Trophoblast cell (in vitro differentiated cells and primary cell): Measurements from ENCODE around the gene RNF25.

Source experiments
- DNase-seq, 2 donors: peaks; one replicate each; pipeline ENCODE4 v3.0.0-alpha.2; 2016
- H2AFZ ChIP-seq: 2 replicates; pipeline ENCODE4 v1.6.1; 2013; ENCODE audit warnings: low read length, moderate library complexity, mild to moderate bottlenecking; ENCODE audit not compliant: insufficient read depth, poor library complexity
- H2AK5ac ChIP-seq: 2 replicates; pipeline ENCODE4 v1.6.1; 2013; ENCODE audit warnings: mild to moderate bottlenecking, low read length
- H2BK120ac ChIP-seq: 2 replicates; pipeline ENCODE4 v1.6.1; 2013; ENCODE audit warnings: low read length, mild to moderate bottlenecking, moderate library complexity; ENCODE audit not compliant: insufficient read depth, poor library complexity
- H2BK12ac ChIP-seq: 2 replicates; pipeline ENCODE4 v1.6.1; 2013; ENCODE audit warnings: mild to moderate bottlenecking, low read length, moderate library complexity
- H2BK5ac ChIP-seq: 2 replicates; pipeline ENCODE4 v1.6.1; 2013; ENCODE audit warnings: low read length, low read depth, moderate library complexity, mild to moderate bottlenecking; ENCODE audit not compliant: poor library complexity
- H3K14ac ChIP-seq: 2 replicates; pipeline ENCODE4 v1.6.1; 2013; ENCODE audit warnings: mild to moderate bottlenecking, low read length
- H3K18ac ChIP-seq: 2 replicates; pipeline ENCODE4 v1.6.1; 2013; ENCODE audit warnings: mild to moderate bottlenecking, low read length
- H3K23ac ChIP-seq: 2 replicates; pipeline ENCODE4 v1.6.1; 2013; ENCODE audit warnings: low read length
- H3K27ac ChIP-seq: 2 replicates; pipeline ENCODE4 v1.5.1; 2013; ENCODE audit warnings: low read depth, mild to moderate bottlenecking, inconsistent platforms, low read length, moderate library complexity
- H3K27me3 ChIP-seq: 2 replicates; pipeline ENCODE4 v1.6.1; 2013; ENCODE audit warnings: inconsistent platforms, mild to moderate bottlenecking, low read length, moderate library complexity; ENCODE audit not compliant: insufficient read depth
- H3K36me3 ChIP-seq, 2 experiments: 1 replicate in 1 of 2; 2 replicates in 1 of 2; pipeline ENCODE4 v1.6.1; 2013; ENCODE audit warnings: low read length in 2 of 2, mild to moderate bottlenecking in 2 of 2, moderate library complexity in 1 of 2; ENCODE audit not compliant: insufficient read depth in 2 of 2, control insufficient read depth in 1 of 2
- H3K4ac ChIP-seq: 2 replicates; pipeline ENCODE4 v1.6.1; 2013; ENCODE audit warnings: low read depth, mild to moderate bottlenecking, low read length, moderate library complexity
- H3K4me1 ChIP-seq, 2 experiments: 1 replicate in 1 of 2; 2 replicates in 1 of 2; pipeline ENCODE4 v1.6.1; 2013; ENCODE audit warnings: low read length in 2 of 2, mild to moderate bottlenecking in 2 of 2, moderate library complexity in 1 of 2; ENCODE audit not compliant: insufficient read depth in 2 of 2, control insufficient read depth in 1 of 2
- H3K4me2 ChIP-seq: 2 replicates; pipeline ENCODE4 v1.6.1; 2013; ENCODE audit warnings: inconsistent platforms, mild to moderate bottlenecking, low read length, moderate library complexity
- H3K4me3 ChIP-seq: 2 replicates; pipeline ENCODE4 v1.5.1; 2013; ENCODE audit warnings: mild to moderate bottlenecking, low read depth, low read length, inconsistent platforms
- H3K79me1 ChIP-seq: one replicate; pipeline ENCODE4 v1.6.1; 2013; ENCODE audit warnings: low read length
- H3K79me2 ChIP-seq: 2 replicates; pipeline ENCODE4 v1.6.1; 2013; ENCODE audit warnings: low read length, mild to moderate bottlenecking; ENCODE audit not compliant: control insufficient read depth, insufficient read depth, poor library complexity
- H3K9ac ChIP-seq: 2 replicates; pipeline ENCODE4 v1.6.1; 2013; ENCODE audit warnings: mild to moderate bottlenecking, low read length
- H3K9me3 ChIP-seq: 2 replicates; pipeline ENCODE4 v1.6.1; 2013; ENCODE audit warnings: low read depth, mild to moderate bottlenecking, control low read depth, inconsistent platforms, low read length; ENCODE audit not compliant: insufficient read depth
- H4K12ac ChIP-seq: 2 replicates; pipeline ENCODE4 v1.6.1; 2013; ENCODE audit warnings: low read depth, mild to moderate bottlenecking, low read length, moderate library complexity
- H4K8ac ChIP-seq: 2 replicates; pipeline ENCODE4 v1.6.1; 2013; ENCODE audit warnings: low read depth, mild to moderate bottlenecking, low read length, moderate library complexity
- H4K91ac ChIP-seq: one replicate; pipeline ENCODE4 v1.6.1; 2013; ENCODE audit warnings: low read depth, mild to moderate bottlenecking, low read length, moderate library complexity
- WGBS: extraction: QIAGEN DNeasy Blood & Tissue Kit; methylation state at CpG from one replicate; pipeline ENCODE4 v1.1.7; 2013; ENCODE audit warnings: missing lambda C conversion rate; ENCODE audit not compliant: insufficient read length, insufficient coverage; ENCODE audit errors: extremely low coverage; 5-methylcytosine and 5-hydroxymethylcytosine counted together

The RNF25 gene

GRCh38 chr2:218680061-218680460 lies 8.3 kb upstream of the RNF25 start:
- Histone ChIP-seq H3K18ac (no peak overlapping the region), H3K4me3 (no peak overlapping the region), H3K23ac (no peak overlapping the region), H3K14ac (no peak overlapping the region), H2BK12ac (no peak overlapping the region), H3K79me1 (no peaks in the 10 kb centered on the region), H3K79me2 (no peaks in the 10 kb centered on the region), H3K9ac (no peak overlapping the region), H3K4me2 (no peak overlapping the region), H2AK5ac (no peak overlapping the region), H3K4ac (no peak overlapping the region), H4K8ac (no peak overlapping the region), H2BK120ac (no peak overlapping the region), H3K27me3 (no peaks in the 10 kb centered on the region), H3K27ac (no peak overlapping the region), H4K91ac (no peak overlapping the region), H3K36me3 (peaks cover 9 to 15% of the 10 kb centered on the region in 2 experiments), H4K12ac (no peak overlapping the region), H2AFZ (no peak overlapping the region), H3K9me3 (no peaks in the 10 kb centered on the region), H3K4me1 (no peaks in the 10 kb centered on the region), H2BK5ac (no peak overlapping the region)
- WGBS = no CpG with 5 or more reads among the region's 3 CpGs
- DNase-seq = no peak

GRCh38 chr2:218679119-218679518 lies 7.3 kb upstream of the RNF25 start:
- H2AK5ac ChIP-seq = no peak overlapping the region
- H3K79me1 ChIP-seq = no peaks in the 10 kb centered on the region
- DNase-seq = peak in 1 of 2 donors; percentile 23
- no peak overlapping the region for H3K18ac ChIP-seq
- no peaks in the 10 kb centered on the region for H3K9me3 ChIP-seq
- H2BK120ac ChIP-seq = no peak overlapping the region
- no peak overlapping the region for H2BK12ac ChIP-seq
- no peaks in the 10 kb centered on the region for H3K27me3 ChIP-seq
- peaks cover 9 to 15% of the 10 kb centered on the region in 2 experiments for H3K36me3 ChIP-seq
- no peak overlapping the region for H2BK5ac ChIP-seq
- no peaks in the 10 kb centered on the region for H3K79me2 ChIP-seq
- no peak overlapping the region for H3K14ac ChIP-seq
- no peak overlapping the region for H4K91ac ChIP-seq
- WGBS = no CpG with 5 or more reads among the region's 4 CpGs
- no peak overlapping the region for H3K4me2 ChIP-seq
- no peak overlapping the region for H3K4ac ChIP-seq
- no peak overlapping the region for H2AFZ ChIP-seq
- no peaks in the 10 kb centered on the region for H3K4me1 ChIP-seq
- H3K4me3 ChIP-seq = no peak overlapping the region
- no peak overlapping the region for H4K12ac ChIP-seq
- H4K8ac ChIP-seq = no peak overlapping the region
- no peak overlapping the region for H3K23ac ChIP-seq
- no peak overlapping the region for H3K9ac ChIP-seq
- H3K27ac ChIP-seq = no peak overlapping the region

DNA sequence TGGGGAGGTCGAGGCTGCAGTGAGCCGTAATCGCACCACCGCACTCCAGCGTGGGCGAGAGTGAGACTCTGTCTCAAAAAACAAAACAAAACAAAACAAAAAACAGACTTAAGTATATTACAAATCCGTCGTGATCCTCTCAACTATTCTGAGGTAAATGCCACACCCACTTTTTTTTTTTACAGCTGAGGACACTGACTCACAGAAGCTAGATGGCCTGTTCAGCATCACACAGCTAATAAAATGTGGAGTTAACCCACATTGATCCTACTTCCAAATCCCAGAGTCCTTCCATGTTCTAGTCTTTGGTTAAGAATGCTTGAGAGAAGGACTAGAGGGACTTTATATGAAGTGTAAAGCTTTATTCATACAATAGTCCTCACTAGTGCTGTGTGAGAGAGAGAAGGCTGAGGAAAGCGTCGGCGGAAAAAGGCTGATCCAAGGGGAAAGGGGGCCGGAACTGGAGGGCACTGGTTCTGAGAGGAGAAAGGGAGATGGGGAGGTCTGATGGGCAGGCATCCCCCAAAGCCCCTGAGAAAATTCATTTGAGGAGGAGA lies 627 bp downstream of the RNF25 start:
- no peak overlapping the region for H2BK120ac ChIP-seq
- H3K79me1 ChIP-seq = peaks cover 8% of the 10 kb centered on the region
- H3K79me2 ChIP-seq = no peaks in the 10 kb centered on the region
- H3K9ac ChIP-seq = peak overlapping the region; percentile 89
- H2AFZ ChIP-seq = peak overlapping the region; percentile 9
- peak overlapping the region; percentile 12 for H3K18ac ChIP-seq
- H4K91ac ChIP-seq = peak overlapping the region; percentile 3
- peak overlapping the region; percentile 98 for H3K4me3 ChIP-seq
- H4K12ac ChIP-seq = peak overlapping the region; percentile 4
- no peaks in the 10 kb centered on the region for H3K9me3 ChIP-seq
- H3K23ac ChIP-seq = no peak overlapping the region
- peak overlapping the region; percentile 5 for H3K27ac ChIP-seq
- H2BK5ac ChIP-seq = no peak overlapping the region
- peak overlapping the region; percentile 3 for H3K4ac ChIP-seq
- H3K27me3 ChIP-seq = no peaks in the 10 kb centered on the region
- peak overlapping the region; percentile 23 for H3K14ac ChIP-seq
- peak overlapping the region; percentile 79 for H4K8ac ChIP-seq
- H3K4me2 ChIP-seq = peak overlapping the region; percentile 71
- H2BK12ac ChIP-seq = peak overlapping the region; percentile 2
- peak; percentile 12 to 53 for DNase-seq
- H2AK5ac ChIP-seq = peak overlapping the region; percentile 48
- H3K4me1 ChIP-seq = peaks cover 0 to 11% of the 10 kb centered on the region in 2 experiments
- peaks cover 9 to 20% of the 10 kb centered on the region in 2 experiments for H3K36me3 ChIP-seq
- no CpG with 5 or more reads among the region's 12 CpGs for WGBS

- Histone ChIP-seq H2BK120ac (no peak overlapping the region), H4K91ac (no peak overlapping the region), H3K4ac (no peak overlapping the region), H4K8ac (no peak overlapping the region), H3K4me3 (no peak overlapping the region), H3K23ac (no peak overlapping the region), H4K12ac (no peak overlapping the region), H2BK5ac (no peak overlapping the region), H3K79me2 (no peaks in the 10 kb centered on the region), H3K14ac (no peak overlapping the region), H3K9ac (no peak overlapping the region), H3K18ac (no peak overlapping the region), H2AK5ac (no peak overlapping the region), H3K36me3 (peaks cover 51 to 61% of the 10 kb centered on the region in 2 experiments), H2AFZ (no peak overlapping the region), H3K4me1 (peaks cover 3 to 4% of the 10 kb centered on the region in 2 experiments), H3K4me2 (no peak overlapping the region), H3K27ac (no peak overlapping the region), H3K27me3 (no peaks in the 10 kb centered on the region), H3K9me3 (no peaks in the 10 kb centered on the region), H2BK12ac (no peak overlapping the region), H3K79me1 (no peaks in the 10 kb centered on the region)
- no CpG with 5 or more reads among the region's 7 CpGs for WGBS
- no peak for DNase-seq
Measured at GRCh38 chr2:218664653-218665052, 7.1 kb downstream of the RNF25 start.
